Non-pigmented ciliary epithelial cell (primary cell): ENCODE measurements around the gene DEK.
"Not testable (repeated sequence)": the region's sequence is repeated elsewhere in the genome, so short reads cannot be mapped to it uniquely, and the experiment has no call there.

ENCODE experiments used
- DNase-seq: peaks from one replicate; pipeline ENCODE4 v3.0.0-alpha.2; 2010; ENCODE audit warnings: low read depth

Gene DEK

GRCh38 chr6:18203786-18204185, 60.5 kb downstream of the DEK start:
- DNase-seq = no peak

- DNase-seq = no peak
These were observed 72.3 kb downstream of the DEK start for GRCh38 chr6:18192026-18192425.

- no peak for DNase-seq
These were observed 75.1 kb downstream of the DEK start for GRCh38 chr6:18189196-18189595.

GRCh38 chr6:18187701-18188100, 76.6 kb downstream of the DEK start:
- no peak for DNase-seq

GRCh38 chr6:18186540-18187250, 77.6 kb downstream of the DEK start:
- no peak for DNase-seq

- DNase-seq = no peak
These were observed 78.3 kb downstream of the DEK start for GRCh38 chr6:18186033-18186432.

- no peak for DNase-seq
These were observed 78.7 kb downstream of the DEK start for GRCh38 chr6:18185624-18186023.

- DNase-seq = no peak
These were observed 80.6 kb downstream of the DEK start for GRCh38 chr6:18183766-18184165.

- no peak for DNase-seq
These were observed 81.8 kb downstream of the DEK start for GRCh38 chr6:18182568-18182967.

GRCh38 chr6:18179770-18180356, 84.5 kb downstream of the DEK start:
- no peak for DNase-seq

- DNase-seq = no peak
These were observed 85.2 kb downstream of the DEK start for GRCh38 chr6:18178960-18179615.

- DNase-seq = no peak
These were observed 86.9 kb downstream of the DEK start for GRCh38 chr6:18177286-18177965.

- not testable (repeated sequence) for DNase-seq
These were observed 88.1 kb downstream of the DEK start for GRCh38 chr6:18176198-18176597.
